ENCODE results near the gene RFC4. TPM values are rescaled to one million over a fixed set of nuclear protein-coding genes. Genes with fewer than 3 reads are reported as not detected.

Gene RFC4
- total RNA-seq, 1 donor from 2014 or later = 8.3 TPM

GRCh38 chr3:186828340-186828739 lies 22.1 kb upstream of the RFC4 start:
- ATAC-seq (no peak), DNase-seq (no peak)
- H3K36me3 ChIP-seq = no peaks in the 10 kb centered on the region
- no peak overlapping the region for H3K4me3 ChIP-seq
- intact Hi-C loops (cut with DNase I) = no loop called here
- no peak for TF ChIP-seq CTCF (IDR thresholded peaks at IDR 0.05)
- H3K27ac ChIP-seq = no peak overlapping the region
- H3K9me3 ChIP-seq = no peaks in the 10 kb centered on the region
- peaks cover 63% of the 10 kb centered on the region for H3K27me3 ChIP-seq
- H3K4me1 ChIP-seq = peaks cover 12% of the 10 kb centered on the region

- TF ChIP-seq CTCF (IDR thresholded peaks at IDR 0.05) = no peak
- H3K4me1 ChIP-seq = peaks cover 12% of the 10 kb centered on the region
- H3K27me3 ChIP-seq = peaks cover 65% of the 10 kb centered on the region
- intact Hi-C loops (cut with DNase I) = no loop called here
- peak overlapping the region; percentile 73 for H3K4me3 ChIP-seq
- peak; percentile 97 for ATAC-seq
- H3K9me3 ChIP-seq = no peaks in the 10 kb centered on the region
- no peak overlapping the region for H3K27ac ChIP-seq
- peak; percentile 93 for DNase-seq
- H3K36me3 ChIP-seq = no peaks in the 10 kb centered on the region
These were observed 20.9 kb upstream of the RFC4 start for GRCh38 chr3:186826976-186827857.

GRCh38 chr3:186826410-186826975 lies 20.2 kb upstream of the RFC4 start:
- TF ChIP-seq CTCF (IDR thresholded peaks at IDR 0.05) = no peak
- peak overlapping the region; percentile 73 for H3K4me3 ChIP-seq
- H3K36me3 ChIP-seq = no peaks in the 10 kb centered on the region
- ATAC-seq (peak; percentile 17), DNase-seq (no peak)
- peaks cover 12% of the 10 kb centered on the region for H3K4me1 ChIP-seq
- H3K27me3 ChIP-seq = peaks cover 65% of the 10 kb centered on the region
- intact Hi-C loops (cut with DNase I) = no loop called here
- no peak overlapping the region for H3K27ac ChIP-seq
- H3K9me3 ChIP-seq = no peaks in the 10 kb centered on the region

GRCh38 chr3:186825872-186826409 lies 19.7 kb upstream of the RFC4 start:
- H3K4me3 ChIP-seq = no peak overlapping the region
- ATAC-seq = no peak
- no peak for DNase-seq

GRCh38 chr3:186825294-186825821 lies 19.1 kb upstream of the RFC4 start:
- DNase-seq (no peak), ATAC-seq (no peak)
- Histone ChIP-seq H3K27ac (no peak overlapping the region), H3K9me3 (no peaks in the 10 kb centered on the region), H3K27me3 (peaks cover 58% of the 10 kb centered on the region), H3K36me3 (no peaks in the 10 kb centered on the region), H3K4me1 (peaks cover 12% of the 10 kb centered on the region), H3K4me3 (no peak overlapping the region)
- TF ChIP-seq CTCF (IDR thresholded peaks at IDR 0.05) = no peak
- intact Hi-C loops (cut with DNase I) = no loop called here

More at GRCh38 chr3:186825872-186826409, 19.7 kb upstream of the RFC4 start:
- Histone ChIP-seq H3K9me3 (no peaks in the 10 kb centered on the region), H3K4me1 (peaks cover 12% of the 10 kb centered on the region), H3K27ac (no peak overlapping the region), H3K27me3 (peaks cover 64% of the 10 kb centered on the region), H3K36me3 (no peaks in the 10 kb centered on the region)
- no peak for TF ChIP-seq CTCF (IDR thresholded peaks at IDR 0.05)
- intact Hi-C loops (cut with DNase I) = no loop called here

All from upper lobe of right lung (tissue), 1 donor.